HPDE6-E6E7 (cell line): ENCODE measurements around the gene GTPBP1.

Experiments used
- DNase-seq: peaks from one replicate; pipeline ENCODE4 v3.0.0; 2011; ENCODE audit warnings: missing footprints; ENCODE audit errors: extremely low spot score

Gene GTPBP1

DNA sequence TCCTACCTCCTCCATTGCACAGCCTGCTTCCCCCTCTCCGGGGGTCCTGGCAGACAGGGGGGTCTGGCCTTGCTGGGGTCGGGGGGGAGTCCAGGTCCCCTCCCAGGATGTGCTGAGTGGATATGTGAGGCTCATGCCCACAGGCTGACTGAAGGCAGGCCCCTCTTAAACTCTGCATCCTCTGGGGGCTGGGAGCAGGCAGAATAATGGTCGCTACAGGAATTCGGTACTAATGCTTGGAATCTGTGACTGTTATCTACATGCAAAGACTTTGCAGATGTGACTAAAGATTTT lies 51.7 kb downstream of the GTPBP1 start:
- no peak for DNase-seq

DNA sequence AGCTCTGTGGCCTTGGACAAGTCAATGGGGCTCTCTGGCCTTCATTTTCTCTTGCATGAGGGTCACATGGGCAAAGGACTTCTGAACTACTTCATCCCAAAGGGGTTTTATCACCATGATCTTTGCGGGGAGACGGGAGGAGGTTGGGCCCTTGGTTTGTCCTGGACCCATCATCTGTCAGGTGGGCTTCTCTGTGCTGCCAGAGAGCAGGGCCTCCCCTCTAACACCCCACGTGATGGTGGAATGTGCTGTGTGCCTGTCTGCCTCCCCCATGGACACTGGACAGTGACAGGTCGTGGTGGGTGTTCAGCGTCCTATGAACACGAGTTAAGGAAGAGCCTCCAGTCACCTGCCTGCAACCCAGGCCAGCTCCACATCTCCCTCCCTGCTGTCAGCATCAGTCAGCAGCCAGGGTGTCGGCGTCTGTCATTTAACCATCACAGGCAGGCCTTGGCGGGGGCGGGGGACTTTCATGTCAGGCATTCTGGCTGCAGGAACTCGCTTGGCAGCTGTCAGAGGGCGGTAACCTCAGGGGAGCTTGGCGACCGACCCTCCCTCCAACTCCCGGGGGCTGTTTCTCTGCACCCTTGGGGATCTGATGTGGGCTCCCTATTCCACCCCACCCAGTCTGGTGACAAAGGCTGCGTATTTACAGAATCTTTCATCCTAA lies 52.7 kb downstream of the GTPBP1 start:
- DNase-seq: no peak

DNA sequence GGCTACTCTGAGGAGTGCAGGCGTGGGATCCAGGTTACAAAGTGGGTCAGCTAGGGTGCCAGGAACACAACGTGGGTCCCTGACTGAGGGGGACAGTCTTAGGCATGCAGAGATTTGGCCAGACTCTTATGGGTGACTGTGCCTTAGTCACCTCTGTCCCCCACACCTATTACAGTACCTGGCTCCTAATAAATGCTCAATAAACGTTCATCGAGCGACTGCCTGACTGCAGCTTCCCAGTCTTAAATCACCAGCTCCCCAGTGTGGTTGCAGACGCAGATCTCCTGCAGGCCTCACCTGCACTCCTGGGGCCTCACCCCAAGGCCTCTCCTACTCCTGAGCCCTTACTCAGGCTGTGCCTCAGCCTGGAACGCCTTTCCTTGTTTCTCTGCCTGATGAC lies 53.3 kb downstream of the GTPBP1 start:
- no peak for DNase-seq

DNA sequence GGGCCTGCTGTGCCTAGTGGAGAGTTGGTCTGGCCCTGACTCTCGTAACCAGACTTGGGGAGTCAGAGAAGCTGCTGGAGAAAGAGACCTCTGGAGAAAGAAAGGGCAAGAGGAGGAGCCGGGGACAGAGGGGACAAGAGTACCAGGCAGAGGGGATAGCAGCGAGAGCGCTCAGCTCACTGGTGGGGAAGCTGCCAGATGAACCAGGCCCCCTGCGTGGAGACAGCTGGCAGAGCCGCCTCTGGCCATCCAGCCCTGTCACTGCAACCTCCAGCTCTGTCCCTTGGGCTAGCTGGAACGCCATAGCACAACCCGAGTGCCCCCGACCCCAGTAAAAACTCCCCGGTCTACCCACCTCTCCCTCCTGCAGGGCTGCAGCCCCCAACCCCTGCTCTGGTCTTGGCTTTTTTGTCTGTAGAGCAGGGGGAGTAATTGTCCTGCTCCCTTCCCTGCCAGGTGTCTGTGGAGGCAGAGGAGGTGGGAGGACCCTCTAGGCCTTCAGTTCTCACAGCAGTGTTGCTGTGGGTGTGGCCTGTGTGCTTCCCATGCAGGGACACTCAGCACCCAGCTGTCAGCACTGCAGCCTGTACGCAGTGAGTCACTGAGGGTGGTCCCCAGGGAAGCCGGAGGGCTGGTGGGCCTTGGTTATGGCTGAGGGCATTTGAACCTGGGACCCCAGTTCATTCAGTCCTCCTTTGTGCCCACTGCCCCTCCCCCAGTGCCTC lies 54.9 kb downstream of the GTPBP1 start:
- DNase-seq: no peak

DNA sequence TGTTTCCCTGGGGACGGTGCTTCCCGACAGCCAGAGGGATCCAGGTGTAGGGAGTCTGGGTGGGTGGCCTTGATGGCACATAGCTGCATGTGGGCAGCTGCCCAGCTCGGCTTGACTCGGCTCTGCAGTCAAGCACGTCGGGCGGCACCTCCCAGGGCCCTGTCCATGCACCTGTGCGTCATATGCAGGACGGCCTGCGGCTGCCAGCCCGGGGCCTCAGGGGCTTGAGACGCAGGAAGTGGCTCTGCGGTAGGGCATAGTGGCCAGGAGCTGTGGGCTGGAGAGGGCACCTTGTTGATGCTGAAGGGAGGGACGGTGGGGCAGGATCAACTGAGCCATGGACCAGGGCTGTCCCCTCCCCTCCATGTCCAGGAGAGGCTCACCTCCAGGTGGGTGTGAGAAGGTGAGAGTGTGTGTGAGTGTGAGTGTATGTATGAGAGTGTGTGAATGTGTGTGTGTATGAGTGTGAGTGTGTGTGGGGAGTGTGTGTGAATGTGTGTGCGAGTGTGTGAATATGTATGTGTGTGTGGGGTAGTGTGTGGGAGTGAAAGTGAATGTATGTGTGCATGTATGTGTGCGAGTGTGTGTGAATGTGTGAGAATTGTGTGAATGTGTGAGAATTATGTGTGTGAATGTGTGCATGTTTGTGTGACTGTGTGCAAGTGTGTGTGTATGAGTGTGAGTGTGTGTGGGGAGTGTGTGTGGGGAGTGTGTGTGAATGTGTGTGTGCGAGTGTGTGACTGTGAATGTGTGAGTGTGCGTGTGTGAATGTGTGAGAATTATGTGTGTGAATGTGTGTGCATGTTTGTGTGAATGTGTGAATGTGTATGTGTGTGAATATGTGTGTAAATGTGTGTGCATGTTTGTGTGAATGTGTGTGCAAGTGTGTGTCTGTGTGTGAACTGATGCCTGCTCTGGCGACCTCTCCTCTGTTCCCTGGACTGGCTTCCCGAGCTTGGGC lies 55.7 kb downstream of the GTPBP1 start:
- DNase-seq: no peak

DNA sequence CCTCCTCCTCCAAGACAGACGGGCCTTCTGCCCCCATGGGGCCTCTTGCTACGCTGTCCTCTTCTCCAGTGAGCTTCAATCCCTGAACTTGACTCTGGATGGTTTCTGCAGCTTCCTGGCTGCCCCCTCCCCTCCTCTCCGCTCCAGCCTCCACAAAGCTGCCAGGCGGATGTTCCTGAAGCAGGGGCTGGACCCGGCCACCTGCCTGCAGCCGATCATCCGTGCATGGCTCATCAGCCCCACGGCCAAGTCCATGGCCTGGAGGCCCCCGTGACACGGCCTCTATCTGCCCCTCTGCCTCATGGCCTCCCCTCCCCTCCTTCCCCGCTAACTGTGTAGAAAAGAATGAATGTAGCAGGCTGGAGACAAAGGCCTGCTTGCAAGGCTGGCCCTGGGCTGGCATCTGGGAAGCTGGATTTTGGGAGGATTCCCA lies 56.8 kb downstream of the GTPBP1 start:
- no peak for DNase-seq

DNA sequence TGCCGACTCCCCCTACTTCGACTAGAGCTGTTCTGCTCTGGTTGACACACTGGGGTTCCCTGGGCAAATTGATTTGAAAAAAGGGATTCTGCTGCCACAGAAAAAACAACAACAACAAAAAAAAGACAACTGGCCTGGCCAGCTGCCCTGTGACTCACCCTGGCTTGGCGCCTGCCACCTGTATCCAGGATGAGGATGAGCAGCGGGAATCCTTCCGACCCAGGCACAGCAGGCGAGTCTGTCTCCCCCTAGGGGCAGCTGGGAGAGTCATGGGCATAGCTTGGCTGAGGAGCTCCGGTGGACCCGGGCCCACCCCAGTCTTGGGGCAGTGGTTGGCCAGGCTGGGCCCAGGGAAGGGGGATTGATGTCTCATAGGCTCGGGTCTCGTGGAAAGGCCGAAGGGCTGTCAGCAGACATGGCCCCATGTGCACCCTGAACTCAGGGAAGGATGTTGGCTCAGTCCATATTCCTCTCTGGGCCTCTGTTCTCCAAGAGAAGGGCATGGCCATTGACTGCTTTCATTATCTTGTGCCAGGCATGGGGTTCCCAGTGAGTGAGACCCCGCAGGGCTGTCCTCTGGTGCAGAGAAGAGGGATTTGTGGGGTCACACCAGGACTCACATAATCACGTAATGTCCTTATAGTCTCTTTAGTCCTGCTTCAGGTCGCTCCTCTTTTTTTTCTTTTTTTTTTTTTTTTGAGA lies 60.5 kb downstream of the GTPBP1 start:
- peak; percentile 95 for DNase-seq

DNA sequence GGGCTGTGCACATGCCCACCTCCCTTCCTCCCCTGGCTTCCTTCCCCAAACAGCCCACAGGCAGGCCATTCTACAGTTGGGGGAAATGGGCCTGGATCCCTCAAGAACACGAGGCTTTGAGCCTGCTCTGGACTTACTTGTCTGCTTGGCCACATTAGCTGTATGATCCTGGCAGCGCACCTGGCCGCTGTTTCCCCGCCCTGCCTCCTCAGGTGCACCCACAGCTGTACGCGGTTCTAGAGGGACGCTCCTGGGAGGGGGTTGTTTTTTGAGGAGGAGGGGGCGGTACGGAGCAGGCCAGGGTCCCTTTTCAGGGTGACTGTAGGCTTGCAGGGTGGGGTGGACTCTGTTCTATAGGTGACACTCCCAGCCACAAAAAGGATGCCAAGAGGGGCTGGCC lies 61.6 kb downstream of the GTPBP1 start:
- no peak for DNase-seq

DNA sequence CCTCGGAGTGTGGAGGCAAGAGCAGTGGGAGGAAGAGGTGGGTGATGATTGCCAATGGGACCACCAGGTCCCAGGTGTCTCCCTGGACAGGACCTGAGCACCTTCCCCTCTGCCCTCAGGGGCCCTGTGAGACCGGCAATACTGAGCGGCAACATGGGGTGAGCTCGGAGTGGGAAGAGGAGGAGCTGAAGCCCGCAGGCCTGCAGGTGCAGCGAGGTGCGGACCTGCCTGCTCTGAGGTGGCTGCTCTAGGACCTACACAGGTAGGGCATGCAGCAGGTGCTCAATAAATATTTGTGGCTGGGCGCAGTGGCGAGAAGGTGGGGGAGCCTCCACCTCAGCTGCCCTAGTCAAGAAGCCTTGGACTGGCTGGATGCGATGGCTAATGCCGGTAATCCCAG lies 62.3 kb downstream of the GTPBP1 start:
- DNase-seq: no peak

DNA sequence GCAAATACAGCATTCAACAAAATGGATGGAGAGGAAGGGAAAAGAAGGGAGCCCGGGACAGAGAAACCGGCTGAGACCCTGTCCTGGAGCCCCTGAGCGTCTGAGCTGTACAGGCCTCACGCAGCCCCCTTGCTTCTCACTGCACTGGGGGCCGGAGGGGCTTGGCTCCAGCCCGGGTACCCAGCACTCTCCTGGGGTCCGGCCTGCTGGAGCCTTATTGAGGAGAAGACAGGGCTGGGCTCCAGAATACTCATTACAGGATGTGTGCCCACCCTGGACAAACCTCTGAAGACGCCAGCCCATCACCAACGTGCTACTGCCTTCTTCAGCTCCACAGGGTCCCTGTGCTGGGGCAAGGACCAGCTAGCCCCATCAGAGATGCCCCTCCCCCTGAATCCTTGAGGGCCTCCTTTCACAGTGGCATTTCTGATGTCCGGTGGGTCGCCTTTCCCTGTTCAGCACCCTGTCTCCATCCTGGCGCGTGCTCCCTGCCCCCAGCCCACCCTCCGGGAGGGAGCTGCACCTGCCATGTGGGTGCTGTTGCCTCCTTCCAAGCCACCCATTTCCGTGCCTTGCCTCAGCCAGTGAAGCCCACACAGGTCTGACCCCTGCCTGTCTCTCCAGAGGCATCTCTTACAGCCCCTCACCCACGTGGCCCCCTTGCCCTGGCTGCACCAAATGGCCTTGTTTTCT lies 64.7 kb downstream of the GTPBP1 start:
- no peak for DNase-seq

DNA sequence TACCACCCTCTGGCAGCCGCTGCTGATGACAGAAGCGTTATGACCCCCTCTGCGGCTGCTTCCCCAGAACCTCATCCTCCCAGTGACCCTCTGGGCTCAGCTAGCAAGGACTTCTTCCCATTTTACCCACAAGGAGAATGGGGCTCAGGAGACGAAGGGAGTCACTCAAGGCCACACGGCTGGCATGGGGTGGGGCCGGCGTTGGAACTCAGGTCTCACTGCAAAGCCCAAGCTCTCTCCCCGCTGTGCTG lies 66.8 kb downstream of the GTPBP1 start:
- no peak for DNase-seq

DNA sequence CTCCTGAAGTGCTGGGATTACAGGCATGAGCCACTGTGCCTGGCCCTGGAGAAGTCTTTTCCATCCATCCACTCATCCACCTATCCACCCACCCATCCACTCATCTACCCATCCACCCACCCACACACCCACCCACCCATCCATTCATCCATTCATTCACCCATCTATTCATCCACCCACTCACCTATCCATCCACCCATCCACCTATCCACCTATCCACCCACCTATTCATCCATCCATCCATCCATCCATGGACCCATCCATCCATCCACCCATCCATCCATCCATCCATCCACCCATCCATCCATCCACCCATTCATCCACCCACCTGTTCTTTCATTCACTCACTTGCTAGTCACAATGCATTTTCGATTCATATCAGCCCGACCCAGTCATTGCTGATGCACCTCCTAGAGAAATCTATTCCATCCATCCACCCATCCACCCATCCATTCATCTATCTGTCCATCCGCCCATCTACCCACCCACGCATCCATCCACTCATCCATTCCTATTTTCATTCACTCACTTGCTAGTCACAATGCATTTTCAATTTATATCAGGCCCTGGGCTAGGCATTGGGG lies 67.7 kb downstream of the GTPBP1 start:
- DNase-seq: no peak

DNA sequence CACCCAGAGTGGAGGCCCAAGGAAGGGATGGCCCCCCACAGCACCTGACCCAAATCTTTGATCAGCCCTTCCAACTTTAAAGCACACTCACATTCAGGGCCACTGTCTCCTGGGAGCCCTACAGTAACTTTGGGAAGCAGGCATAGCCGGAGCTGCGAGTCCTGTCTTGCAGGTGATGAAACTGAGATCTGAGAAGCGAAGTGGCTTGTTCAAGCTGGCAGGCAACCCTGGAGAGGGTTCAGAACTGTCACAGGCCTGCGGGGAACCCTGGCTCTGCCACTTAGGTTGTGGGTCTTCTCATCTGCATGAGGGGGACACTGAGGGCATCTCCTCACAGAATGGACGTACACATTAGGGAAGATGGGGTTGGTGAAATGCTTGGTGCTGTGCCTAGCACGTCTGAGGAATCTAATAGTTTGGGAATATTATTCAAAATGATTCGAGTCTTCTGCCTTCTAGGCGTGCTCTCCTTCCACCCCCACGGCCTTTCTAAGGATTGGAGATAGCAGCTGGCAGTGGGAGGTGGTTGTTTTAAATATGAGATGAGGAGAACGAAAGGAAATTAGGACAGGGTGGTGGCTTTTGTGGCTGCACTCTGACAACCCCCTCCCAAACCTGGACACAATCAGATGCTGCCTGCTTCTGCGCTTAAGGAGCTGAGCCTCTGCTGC lies 68.9 kb downstream of the GTPBP1 start:
- no peak for DNase-seq

DNA sequence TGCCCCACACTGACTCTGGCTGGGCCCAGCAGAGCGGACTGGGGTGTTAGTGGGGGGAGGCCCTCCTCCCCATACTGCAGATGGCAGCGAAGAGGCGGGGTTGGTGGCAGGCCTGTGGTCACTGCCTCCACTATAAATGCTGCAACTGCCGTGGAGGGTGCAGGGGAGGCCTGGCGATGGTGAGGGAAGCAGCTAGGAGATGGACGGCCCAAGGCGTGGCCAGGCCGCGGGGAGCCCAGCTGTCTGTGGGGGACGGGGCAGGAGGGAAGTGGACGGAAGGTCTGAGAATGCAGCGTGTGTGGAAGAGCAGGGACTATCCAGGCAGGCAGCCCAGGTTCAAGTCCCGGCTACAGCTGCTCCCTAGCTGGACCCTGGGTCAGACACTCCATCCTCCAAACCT lies 69.9 kb downstream of the GTPBP1 start:
- no peak for DNase-seq

DNA sequence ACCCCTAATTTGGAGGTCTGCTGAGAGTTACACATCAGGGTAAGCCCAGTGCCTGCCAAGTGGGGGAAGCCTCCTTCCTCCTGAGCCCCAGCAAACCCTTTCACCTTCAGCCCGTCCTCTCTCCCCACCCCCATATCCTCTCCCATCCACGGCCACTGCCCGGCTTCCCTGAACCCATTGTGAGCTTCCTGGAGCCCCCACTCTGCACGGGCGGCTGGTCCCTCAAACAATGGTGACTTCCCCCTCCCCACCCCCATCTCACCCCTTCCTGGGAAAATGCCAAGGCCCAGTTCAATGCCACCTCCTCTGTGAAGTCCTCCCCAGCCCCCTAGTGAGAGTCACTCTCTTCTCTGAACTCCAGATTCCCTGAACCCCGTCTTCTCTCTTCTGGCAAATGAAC lies 70.3 kb downstream of the GTPBP1 start:
- DNase-seq: no peak

DNA sequence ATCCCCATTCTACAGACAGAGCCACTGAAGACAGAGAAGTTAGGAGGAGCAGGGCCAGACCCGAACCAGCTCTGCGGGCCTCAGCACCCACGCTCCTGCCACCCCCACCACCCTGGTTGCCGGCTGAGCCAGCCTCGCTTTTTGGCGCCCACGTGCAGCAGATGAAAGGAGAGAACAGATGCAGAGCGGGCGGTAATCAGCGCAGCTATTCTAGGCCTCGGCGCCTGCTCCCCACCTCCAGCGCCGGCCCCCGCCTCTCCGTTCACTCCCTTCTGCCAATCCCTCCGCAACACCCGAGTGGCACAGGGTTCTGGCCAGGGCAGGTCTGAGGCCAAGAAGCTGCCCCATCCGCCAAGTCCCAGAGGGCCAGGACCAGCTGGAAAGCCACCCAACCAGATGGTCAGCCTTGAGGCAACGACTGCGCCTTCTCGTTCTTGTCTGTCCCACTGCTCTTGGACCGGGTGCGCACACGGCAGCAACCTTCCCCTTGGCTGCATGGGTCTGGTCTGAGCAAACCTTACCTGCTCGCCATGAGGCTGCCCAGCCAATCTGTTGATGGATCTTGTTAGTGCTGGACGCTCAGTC lies 71.4 kb downstream of the GTPBP1 start:
- DNase-seq: no peak

DNA sequence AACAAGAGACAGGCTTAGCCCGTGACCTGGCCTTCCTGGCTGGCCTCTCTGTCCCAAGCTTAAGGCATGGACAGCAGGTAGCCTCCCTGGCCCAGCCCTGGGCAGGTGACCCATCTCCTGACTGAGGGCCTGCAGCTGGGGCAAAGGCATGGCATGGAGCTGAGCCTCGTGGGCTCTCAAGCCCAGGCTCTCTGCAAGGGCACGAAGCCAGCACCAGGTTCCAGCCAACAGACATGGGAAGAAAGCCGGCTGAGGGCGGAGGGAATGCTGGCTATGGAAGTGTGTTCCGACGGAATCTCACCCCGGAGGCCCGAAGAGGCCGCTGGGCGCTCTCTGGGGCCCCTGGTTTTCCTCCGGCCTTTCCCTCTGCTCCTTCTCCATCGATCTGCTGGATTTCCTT lies 75.3 kb downstream of the GTPBP1 start:
- DNase-seq: no peak

DNA sequence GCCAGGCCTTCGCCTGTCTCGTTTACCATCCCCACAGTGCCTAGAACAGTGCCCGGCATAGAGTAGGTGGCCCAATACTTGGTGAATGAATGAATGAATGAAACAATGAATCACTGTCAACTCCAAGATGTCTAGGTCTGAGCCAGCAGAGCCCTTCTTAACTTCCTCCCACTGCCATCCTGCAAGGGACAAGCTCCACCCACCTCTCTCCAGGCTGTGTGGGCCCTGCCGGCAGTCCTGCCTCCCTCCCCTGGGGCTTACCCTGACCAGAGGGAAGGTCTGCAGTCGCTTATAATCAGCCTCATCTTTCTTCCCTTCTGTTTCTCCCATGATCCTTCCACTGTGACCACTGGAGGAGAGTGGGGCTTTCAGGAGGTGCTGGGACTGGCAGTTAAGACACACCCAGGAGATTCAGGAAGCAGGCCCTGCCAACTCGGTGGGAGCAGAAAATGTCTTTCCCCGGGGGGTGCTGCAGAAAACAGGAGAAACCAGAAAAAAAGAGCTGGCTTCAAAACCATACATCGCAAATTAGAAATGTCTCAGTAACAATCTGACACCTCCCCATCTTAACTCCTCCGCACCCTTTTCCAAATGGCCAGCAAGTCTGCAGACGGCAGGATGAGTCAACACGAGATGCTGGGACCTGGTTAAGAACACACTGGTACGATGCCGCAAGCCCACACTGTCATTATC lies 76.8 kb downstream of the GTPBP1 start:
- no peak for DNase-seq
